ENCODE measurements around the gene ADD2.

DNA sequence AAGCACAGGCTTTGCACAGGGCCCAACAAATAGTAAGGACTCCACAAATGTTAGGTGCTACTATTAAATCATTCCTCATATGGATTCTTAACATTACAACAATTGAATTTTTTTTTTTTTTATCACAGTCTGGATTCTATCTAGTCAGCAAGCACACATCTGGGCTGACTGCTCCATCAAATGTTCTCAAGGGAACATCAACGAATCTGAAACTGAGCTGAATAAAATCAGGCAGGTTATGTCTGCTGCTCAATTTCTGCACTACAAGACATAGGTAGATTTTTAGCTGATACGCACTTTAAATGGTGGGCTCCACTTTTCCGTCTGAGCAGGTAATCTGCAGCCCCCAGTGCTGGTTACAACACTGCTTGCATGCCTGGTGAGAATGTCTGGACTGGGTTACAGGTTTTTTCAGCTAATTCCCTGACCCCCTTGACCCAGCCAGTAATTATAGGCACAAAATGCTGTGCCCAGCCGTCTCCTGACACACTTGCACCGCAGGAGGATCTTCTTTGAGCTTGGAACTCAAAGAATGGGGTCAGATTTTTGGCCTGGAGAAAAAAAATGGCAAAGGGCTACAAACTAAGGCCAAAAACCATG is 44.6 kb downstream of the ADD2 start:
- TF ChIP-seq, protein P1, sequence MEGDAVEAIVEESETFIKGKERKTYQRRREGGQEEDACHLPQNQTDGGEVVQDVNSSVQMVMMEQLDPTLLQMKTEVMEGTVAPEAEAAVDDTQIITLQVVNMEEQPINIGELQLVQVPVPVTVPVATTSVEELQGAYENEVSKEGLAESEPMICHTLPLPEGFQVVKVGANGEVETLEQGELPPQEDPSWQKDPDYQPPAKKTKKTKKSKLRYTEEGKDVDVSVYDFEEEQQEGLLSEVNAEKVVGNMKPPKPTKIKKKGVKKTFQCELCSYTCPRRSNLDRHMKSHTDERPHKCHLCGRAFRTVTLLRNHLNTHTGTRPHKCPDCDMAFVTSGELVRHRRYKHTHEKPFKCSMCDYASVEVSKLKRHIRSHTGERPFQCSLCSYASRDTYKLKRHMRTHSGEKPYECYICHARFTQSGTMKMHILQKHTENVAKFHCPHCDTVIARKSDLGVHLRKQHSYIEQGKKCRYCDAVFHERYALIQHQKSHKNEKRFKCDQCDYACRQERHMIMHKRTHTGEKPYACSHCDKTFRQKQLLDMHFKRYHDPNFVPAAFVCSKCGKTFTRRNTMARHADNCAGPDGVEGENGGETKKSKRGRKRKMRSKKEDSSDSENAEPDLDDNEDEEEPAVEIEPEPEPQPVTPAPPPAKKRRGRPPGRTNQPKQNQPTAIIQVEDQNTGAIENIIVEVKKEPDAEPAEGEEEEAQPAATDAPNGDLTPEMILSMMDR (conservative IDR thresholded peaks at IDR 0.05; ENCODE audit: low read depth, low read length): no peak
- TF ChIP-seq EZH2 (IDR thresholded peaks at IDR 0.05; ENCODE audit: borderline replicate concordance, low read depth, low read length, poor library complexity, severe bottlenecking): no peak
